Liver (tissue), 3 donors: ENCODE results near the gene SAA1.

ENCODE experiments used
- ATF3 ChIP-seq: IDR thresholded peaks from 2 replicates; pipeline ENCODE4 v1.6.1; 2016; ENCODE audit warnings: antibody characterized with exemption
- CTCF ChIP-seq: fragments of 150-350 bp; IDR thresholded peaks from 2 replicates; pipeline ENCODE4 v1.5.1; 2017; ENCODE audit warnings: improper control_type of control experiment, low read depth, low read length; ENCODE audit not compliant: missing input control
- GABPA ChIP-seq, 2 donors: IDR thresholded peaks in 1 of 2; conservative IDR thresholded peaks in 1 of 2; 2 replicates each; pipeline ENCODE4 v1.6.1; 2016; ENCODE audit warnings: antibody characterized with exemption in 2 of 2, mild to moderate bottlenecking in 1 of 2, moderate library complexity in 1 of 2
- JUND ChIP-seq, 2 donors: IDR thresholded peaks; 2 replicates each; pipeline ENCODE4 v1.6.1; 2016; ENCODE audit warnings: antibody characterized with exemption in 2 of 2
- MAX ChIP-seq: IDR thresholded peaks from 2 replicates; pipeline ENCODE4 v1.6.1; 2016; ENCODE audit warnings: antibody characterized with exemption
- NR2F2 ChIP-seq: IDR thresholded peaks from 2 replicates; pipeline ENCODE4 v1.6.1; 2016; ENCODE audit warnings: antibody characterized with exemption
- RAD21 ChIP-seq, 2 donors: IDR thresholded peaks; 2 replicates each; pipeline ENCODE4 v1.6.1; 2016; ENCODE audit warnings: antibody characterized with exemption in 2 of 2, mild to moderate bottlenecking in 2 of 2
- REST ChIP-seq: IDR thresholded peaks from 2 replicates; pipeline ENCODE4 v1.6.1; 2016; ENCODE audit warnings: antibody characterized with exemption, mild to moderate bottlenecking
- TAF1 ChIP-seq: conservative IDR thresholded peaks from 2 replicates; pipeline ENCODE4 v1.6.1; 2016; ENCODE audit warnings: antibody characterized with exemption, mild to moderate bottlenecking
- donor health status: healthy.
- donor health status: healthy.

- TF ChIP-seq CTCF, result no peak
- TF ChIP-seq MAX, result no peak
- TF ChIP-seq REST, result no peak
- no peak for TF ChIP-seq JUND (IDR thresholded peaks at IDR 0.05)
- TF ChIP-seq TAF1, result no peak
- TF ChIP-seq RAD21 (IDR thresholded peaks at IDR 0.05), result no peak
- no peak for TF ChIP-seq GABPA (IDR thresholded peaks at IDR 0.05 in 1 of 2, conservative IDR thresholded peaks at IDR 0.05 in 1 of 2)
- TF ChIP-seq ATF3, result no peak
- TF ChIP-seq NR2F2, result no peak
Measured at GRCh38 chr11:18254781-18255361, 11.2 kb upstream of the SAA1 start.
